SJCRH30 (cell line): ENCODE measurements around the gene ADARB2. TPM values are rescaled to one million over a fixed set of nuclear protein-coding genes. Genes with fewer than 3 reads are reported as not detected.

Source experiments
- DNase-seq, 2 experiments: peaks; one replicate each; pipeline ENCODE4 v3.0.0-alpha.2; 2015 to 2020
- H3K27ac ChIP-seq: fragments of 250-450 bp; sonication (Bioruptor Pico); 2 replicates; pipeline ENCODE4 v1.5.1; 2020; ENCODE audit warnings: mild to moderate bottlenecking, moderate library complexity
- H3K27me3 ChIP-seq: fragments of 250-450 bp; sonication (Bioruptor Pico); 2 replicates; pipeline ENCODE4 v1.5.1; 2020; ENCODE audit warnings: mild to moderate bottlenecking, moderate library complexity
- H3K36me3 ChIP-seq: fragments of 250-450 bp; sonication (Bioruptor Pico); 2 replicates; pipeline ENCODE4 v1.5.1; 2020; ENCODE audit warnings: mild to moderate bottlenecking, moderate library complexity
- H3K4me1 ChIP-seq: fragments of 250-450 bp; sonication (Bioruptor Pico); 2 replicates; pipeline ENCODE4 v1.5.1; 2020; ENCODE audit warnings: mild to moderate bottlenecking, moderate library complexity
- H3K4me3 ChIP-seq: fragments of 250-450 bp; sonication (Bioruptor Pico); 2 replicates; pipeline ENCODE4 v1.5.1; 2020; ENCODE audit warnings: mild to moderate bottlenecking, moderate library complexity
- H3K9me3 ChIP-seq: fragments of 250-450 bp; sonication (Bioruptor Pico); replicated peaks from 2 replicates; pipeline ENCODE4 v1.5.1; 2020; ENCODE audit warnings: mild to moderate bottlenecking, moderate library complexity
- total RNA-seq: library from RNA; depleted of rRNA; stranded (reverse); fragments of >200 nt; shearing (Covaris generic); gene quantifications from 2 replicates; pipeline ENCODE4 v1.2.3, GENCODE V29; 2014

The ADARB2 gene
- total RNA-seq, 1 experiment from 2014 or later, result not detected

DNA sequence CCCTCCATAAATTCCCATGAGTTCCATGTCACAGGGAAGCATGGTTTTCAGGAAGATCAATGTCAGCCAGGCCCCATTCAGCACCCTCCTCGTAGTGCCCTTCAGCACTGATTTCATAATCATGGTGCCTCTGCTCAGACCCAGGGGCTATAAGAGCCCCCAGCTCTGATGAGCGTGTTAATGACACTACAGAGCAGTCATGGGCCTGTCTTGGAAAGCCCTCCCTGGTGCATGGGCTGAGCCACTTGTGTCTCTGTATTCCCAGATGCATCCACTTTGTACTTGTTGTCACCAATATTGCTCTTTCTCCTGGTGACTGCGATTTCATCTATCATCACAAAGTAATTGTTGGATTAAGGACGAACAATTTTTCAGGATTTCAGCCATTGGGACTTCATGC is 154.6 kb downstream of the ADARB2 start:
- DNase-seq, result no peak
- no peaks in the 10 kb centered on the region for H3K36me3 ChIP-seq
- H3K4me1 ChIP-seq, result no peaks in the 10 kb centered on the region
- H3K9me3 ChIP-seq, result no peaks in the 10 kb centered on the region
- no peaks in the 10 kb centered on the region for H3K27me3 ChIP-seq
- no peak overlapping the region for H3K4me3 ChIP-seq
- no peak overlapping the region for H3K27ac ChIP-seq

DNA sequence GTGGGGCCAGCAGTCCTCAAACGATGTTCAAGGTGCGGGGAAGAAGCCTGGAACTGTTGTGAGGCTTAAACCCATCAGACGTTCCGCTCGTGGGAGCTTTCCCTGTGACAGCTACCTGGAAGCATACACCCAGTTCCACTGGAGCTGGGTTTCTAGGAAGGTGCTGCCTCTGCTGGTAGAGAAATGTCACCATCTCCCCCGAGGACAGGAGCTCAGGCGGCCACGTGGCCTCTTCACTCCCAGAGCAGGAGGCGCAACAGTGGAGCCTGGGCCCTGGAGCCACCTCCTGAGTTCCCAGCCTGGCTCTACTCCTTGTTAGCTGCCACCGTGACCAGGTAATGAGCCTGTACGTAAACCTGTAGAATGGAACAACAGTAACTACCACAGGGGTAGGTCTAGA is 156.1 kb downstream of the ADARB2 start:
- DNase-seq, result no peak
- Histone ChIP-seq H3K4me1 (no peaks in the 10 kb centered on the region), H3K27ac (no peak overlapping the region), H3K27me3 (no peaks in the 10 kb centered on the region), H3K9me3 (no peaks in the 10 kb centered on the region), H3K36me3 (no peaks in the 10 kb centered on the region), H3K4me3 (no peak overlapping the region)

DNA sequence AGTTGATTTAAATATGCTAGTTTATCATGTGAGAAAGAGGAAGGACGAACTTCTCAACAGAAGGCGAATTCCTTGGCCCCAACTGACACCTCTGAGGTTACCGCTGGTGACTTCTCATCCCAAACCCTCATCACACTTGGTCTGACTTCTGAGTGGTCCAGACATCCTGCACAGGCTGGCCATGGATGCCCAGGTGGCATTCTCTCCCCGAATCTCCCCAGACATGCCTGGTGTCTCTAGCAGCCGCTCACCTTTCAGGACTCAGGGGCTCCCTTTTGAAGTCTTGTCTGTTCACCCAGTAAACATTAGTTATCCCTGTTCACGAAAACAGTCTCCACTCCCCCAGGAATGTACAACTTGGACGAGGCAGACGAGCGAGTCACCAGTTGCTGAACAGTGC is 157.7 kb downstream of the ADARB2 start:
- Histone ChIP-seq H3K4me1 (no peaks in the 10 kb centered on the region), H3K9me3 (no peaks in the 10 kb centered on the region), H3K27me3 (no peaks in the 10 kb centered on the region), H3K27ac (no peak overlapping the region), H3K36me3 (no peaks in the 10 kb centered on the region), H3K4me3 (no peak overlapping the region)
- no peak for DNase-seq

DNA sequence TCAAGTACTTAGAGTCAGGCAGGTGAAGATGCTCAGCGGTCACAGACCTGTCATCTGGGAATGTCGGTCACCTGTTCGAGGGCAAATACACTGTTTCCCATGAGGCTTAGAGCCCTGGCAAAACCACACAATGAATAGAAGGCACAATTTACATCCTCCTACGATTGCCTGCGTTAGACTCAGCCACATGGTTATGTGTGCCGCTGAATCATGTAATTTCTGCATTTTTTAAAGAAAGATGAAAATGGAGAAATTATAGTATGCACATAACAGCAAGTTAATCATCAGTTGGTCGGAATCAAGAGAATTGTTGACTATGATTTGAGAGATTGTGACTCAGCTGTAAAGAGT is 158.2 kb downstream of the ADARB2 start:
- Histone ChIP-seq H3K4me3 (no peak overlapping the region), H3K27me3 (no peaks in the 10 kb centered on the region), H3K36me3 (no peaks in the 10 kb centered on the region), H3K4me1 (no peaks in the 10 kb centered on the region), H3K9me3 (no peaks in the 10 kb centered on the region), H3K27ac (no peak overlapping the region)
- no peak for DNase-seq

DNA sequence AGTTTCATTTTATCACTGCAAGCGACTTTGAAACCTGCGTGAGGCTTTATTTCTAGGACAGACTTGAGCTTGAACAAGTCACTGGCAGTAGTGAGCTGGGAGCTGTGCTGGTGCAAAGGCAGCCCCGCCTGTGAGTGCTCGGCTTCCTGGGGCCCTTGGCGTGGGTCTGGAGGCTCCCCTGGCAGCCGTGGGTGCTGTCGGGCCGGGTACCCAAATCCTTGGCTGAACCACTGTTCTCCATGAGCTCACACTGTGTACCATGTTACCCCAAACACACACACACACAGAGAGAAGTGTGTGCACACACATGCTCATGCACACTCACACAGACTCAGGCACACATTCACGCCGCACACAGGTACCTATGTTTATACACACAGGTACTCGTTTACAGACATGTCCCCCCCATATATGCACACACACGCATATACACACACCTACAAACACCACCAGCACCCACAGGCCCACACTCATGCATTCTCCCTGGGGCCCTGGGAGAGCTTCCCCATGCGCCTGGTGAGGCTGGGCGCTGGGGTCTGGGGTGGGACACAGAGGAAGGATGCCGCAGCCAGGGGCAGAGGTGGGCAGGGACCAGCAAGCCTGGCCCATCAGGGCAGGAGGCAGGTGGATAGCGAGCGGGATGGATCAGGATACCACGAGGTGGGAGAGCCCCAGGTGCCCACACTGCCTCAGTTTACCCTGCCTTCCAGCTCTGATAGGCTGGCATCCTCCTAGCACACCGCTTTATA is 158.8 kb downstream of the ADARB2 start:
- Histone ChIP-seq H3K4me1 (no peaks in the 10 kb centered on the region), H3K36me3 (no peaks in the 10 kb centered on the region), H3K4me3 (no peak overlapping the region), H3K9me3 (no peaks in the 10 kb centered on the region), H3K27ac (no peak overlapping the region), H3K27me3 (no peaks in the 10 kb centered on the region)
- no peak for DNase-seq

DNA sequence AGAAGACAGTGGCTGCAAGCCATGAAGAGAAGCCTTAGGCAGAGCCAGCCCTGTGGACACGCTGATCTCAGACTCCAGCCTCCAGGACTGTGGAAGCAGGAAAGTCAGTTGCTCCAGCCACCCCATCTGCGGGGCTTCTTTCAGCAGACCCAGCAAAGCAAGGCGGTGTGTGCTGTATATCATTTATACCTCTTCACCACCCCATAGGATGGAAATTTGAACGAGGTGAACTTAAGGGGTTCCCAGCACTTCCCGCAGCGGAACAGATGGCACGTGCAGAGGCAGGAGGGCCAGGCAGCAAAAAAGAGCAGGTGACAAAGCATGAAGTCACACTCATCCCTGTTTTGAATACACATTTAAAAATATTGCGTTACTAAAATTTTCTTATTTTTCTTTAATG is 159.4 kb downstream of the ADARB2 start:
- no peak for DNase-seq
- H3K27me3 ChIP-seq, result no peaks in the 10 kb centered on the region
- H3K36me3 ChIP-seq, result no peaks in the 10 kb centered on the region
- H3K27ac ChIP-seq, result no peak overlapping the region
- H3K9me3 ChIP-seq, result no peaks in the 10 kb centered on the region
- no peaks in the 10 kb centered on the region for H3K4me1 ChIP-seq
- H3K4me3 ChIP-seq, result no peak overlapping the region

DNA sequence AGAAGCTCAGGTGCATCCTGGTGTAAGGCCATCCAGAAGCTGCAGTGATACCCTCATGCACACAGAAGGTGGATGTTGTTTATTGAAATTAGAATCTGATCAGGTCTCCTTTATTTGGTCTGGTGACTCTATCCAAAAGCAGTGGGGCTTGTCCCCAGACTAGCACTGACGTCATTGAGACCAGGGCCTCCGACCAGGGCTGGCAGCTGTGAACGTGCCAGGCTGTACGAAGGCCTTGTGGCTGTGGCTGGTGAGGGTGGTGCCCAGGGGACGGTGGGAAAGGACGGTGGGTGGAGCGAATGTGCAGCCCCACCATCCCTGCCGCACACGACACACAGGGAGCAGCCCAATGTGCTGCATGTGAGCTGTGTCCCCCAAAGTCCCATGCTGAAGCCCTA is 160.0 kb downstream of the ADARB2 start:
- H3K4me1 ChIP-seq, result no peaks in the 10 kb centered on the region
- H3K4me3 ChIP-seq, result no peak overlapping the region
- no peaks in the 10 kb centered on the region for H3K9me3 ChIP-seq
- no peaks in the 10 kb centered on the region for H3K36me3 ChIP-seq
- no peak for DNase-seq
- H3K27ac ChIP-seq, result no peak overlapping the region
- no peaks in the 10 kb centered on the region for H3K27me3 ChIP-seq

DNA sequence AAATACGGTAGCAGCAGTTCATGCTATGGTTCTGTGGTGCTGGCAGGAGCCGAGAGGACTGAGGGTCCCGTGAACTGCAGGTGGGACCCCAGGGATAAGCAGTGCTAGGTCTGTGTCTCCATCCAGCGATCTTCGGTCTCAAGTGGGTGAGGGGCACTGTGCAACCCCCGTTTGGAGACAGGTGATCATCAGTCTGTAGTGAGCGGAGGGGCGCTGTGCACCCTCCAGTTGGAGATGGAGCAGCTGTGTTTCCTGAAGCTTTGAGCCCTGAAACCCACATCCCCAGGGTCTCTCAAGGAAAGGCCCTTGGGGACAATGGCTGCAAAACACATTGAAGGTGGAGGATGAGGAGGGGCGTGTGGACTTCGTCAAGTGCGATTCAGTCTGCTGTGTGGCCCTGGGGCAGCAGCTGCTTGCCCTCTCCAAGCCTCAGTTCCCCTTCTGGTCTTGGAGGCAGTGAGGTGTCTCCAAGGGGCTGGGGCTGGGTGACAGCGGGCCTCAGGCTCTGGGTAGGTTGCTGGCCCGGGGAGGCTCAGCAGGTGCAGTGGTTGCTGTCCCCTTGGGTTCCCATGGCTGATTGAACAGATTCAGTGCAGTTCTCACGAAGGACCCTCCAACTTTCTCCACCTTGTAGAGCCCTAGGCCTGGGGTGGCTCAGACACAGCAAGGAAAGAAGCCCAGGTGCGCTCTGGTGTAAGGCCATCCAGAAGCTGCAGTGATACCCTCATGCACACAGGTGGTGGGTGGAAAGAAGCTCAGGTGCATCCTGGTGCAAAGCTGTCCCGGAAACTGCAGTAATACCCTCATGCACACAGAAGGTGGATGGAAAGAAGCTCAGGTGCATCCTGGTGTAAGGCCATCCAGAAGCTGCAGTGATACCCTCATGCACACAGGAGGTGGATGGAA is 160.6 kb downstream of the ADARB2 start:
- no peak overlapping the region for H3K27ac ChIP-seq
- no peaks in the 10 kb centered on the region for H3K27me3 ChIP-seq
- H3K4me3 ChIP-seq, result no peak overlapping the region
- no peak for DNase-seq
- H3K9me3 ChIP-seq, result no peaks in the 10 kb centered on the region
- no peaks in the 10 kb centered on the region for H3K4me1 ChIP-seq
- no peaks in the 10 kb centered on the region for H3K36me3 ChIP-seq

DNA sequence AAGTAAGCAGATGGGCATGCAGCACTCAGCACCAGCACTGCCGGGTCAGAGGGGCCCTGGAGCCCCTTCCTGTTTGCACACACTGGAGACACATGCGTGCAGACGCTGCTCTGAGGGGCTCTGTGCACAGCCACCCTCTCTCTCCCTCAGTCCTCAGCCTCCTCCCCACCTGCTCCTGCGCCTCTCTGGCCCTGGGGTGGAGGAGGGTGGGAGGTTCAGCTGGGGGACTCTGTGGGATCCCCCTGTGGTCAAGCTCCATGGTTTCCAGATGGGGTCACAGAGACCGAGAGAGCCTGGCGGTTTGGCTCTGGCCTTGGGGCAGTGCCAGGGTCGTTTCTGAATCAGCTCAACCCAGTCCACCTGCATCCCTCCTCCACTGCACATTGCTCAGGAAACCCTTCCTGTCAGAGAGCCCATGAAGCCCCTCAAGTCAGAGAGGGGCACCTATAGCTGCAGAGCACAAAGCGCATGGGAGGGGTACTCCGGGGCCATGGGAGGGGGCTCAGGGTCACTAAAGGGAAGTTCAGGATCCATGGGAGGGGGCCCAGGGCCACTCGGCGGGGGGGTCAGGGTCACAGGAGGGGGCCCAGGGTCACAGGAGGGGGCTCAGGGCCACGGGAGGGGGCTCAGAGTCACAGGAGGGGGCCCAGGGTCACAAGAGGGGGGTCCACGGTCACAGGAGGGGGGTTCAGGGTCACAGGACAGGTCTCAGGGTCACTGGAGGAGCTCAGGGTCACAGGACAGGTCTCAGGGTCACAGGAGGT is 161.7 kb downstream of the ADARB2 start:
- H3K36me3 ChIP-seq, result no peaks in the 10 kb centered on the region
- H3K4me1 ChIP-seq, result no peaks in the 10 kb centered on the region
- DNase-seq, result no peak
- no peaks in the 10 kb centered on the region for H3K27me3 ChIP-seq
- no peak overlapping the region for H3K4me3 ChIP-seq
- H3K27ac ChIP-seq, result no peak overlapping the region
- no peaks in the 10 kb centered on the region for H3K9me3 ChIP-seq

DNA sequence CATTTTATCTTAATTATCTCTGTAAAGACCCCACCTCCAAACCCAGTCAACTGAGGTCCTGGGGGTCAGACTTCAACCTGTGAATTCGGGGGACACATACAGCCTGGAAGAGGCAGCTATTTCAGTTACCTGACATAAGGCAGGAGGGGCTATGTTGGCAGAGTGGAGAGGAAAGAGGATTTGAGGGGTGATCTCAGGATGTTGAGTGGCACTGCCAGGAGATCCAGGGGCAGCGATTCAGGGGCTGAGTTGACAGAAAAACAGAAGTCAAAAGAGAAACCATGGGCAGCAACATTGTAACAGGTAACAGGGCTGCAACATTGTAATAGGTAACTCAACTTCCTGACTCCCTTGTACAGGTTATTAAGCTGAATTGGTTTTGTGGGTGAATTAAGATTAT is 162.6 kb downstream of the ADARB2 start:
- H3K9me3 ChIP-seq, result no peaks in the 10 kb centered on the region
- H3K36me3 ChIP-seq, result no peaks in the 10 kb centered on the region
- no peaks in the 10 kb centered on the region for H3K4me1 ChIP-seq
- no peak for DNase-seq
- H3K27me3 ChIP-seq, result no peaks in the 10 kb centered on the region
- H3K4me3 ChIP-seq, result no peak overlapping the region
- H3K27ac ChIP-seq, result no peak overlapping the region

DNA sequence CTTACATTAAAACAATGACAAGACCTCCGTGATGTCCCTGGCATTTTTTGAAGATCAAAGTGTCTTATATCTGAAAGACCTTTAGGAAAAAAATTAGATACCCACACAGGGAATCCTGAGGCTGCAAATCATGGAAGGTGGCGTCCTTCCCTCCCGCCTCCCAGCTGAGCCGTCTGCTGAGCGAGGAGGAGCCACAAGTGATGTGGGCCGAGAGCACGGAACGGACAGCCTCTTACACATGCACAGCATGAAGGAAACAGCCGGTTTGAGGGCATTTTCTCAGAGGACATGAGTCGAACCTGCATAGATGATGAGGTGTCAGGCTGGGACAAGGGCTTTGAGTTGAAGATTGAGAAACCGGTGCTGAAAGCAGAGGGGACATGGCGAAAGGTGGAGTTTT is 163.3 kb downstream of the ADARB2 start:
- Histone ChIP-seq H3K9me3 (no peaks in the 10 kb centered on the region), H3K27ac (no peak overlapping the region), H3K27me3 (no peaks in the 10 kb centered on the region), H3K4me3 (no peak overlapping the region), H3K4me1 (no peaks in the 10 kb centered on the region), H3K36me3 (no peaks in the 10 kb centered on the region)
- no peak for DNase-seq

GRCh38 chr10:1573334-1573969 is 163.9 kb downstream of the ADARB2 start:
- H3K4me1 ChIP-seq, result no peaks in the 10 kb centered on the region
- H3K9me3 ChIP-seq, result no peaks in the 10 kb centered on the region
- no peak overlapping the region for H3K27ac ChIP-seq
- H3K4me3 ChIP-seq, result no peak overlapping the region
- H3K36me3 ChIP-seq, result no peaks in the 10 kb centered on the region
- no peaks in the 10 kb centered on the region for H3K27me3 ChIP-seq
- DNase-seq, result no peak

GRCh38 chr10:1572519-1573333 is 164.6 kb downstream of the ADARB2 start:
- H3K27me3 ChIP-seq, result no peaks in the 10 kb centered on the region
- no peak for DNase-seq
- H3K27ac ChIP-seq, result no peak overlapping the region
- H3K36me3 ChIP-seq, result no peaks in the 10 kb centered on the region
- H3K4me3 ChIP-seq, result no peak overlapping the region
- H3K4me1 ChIP-seq, result no peaks in the 10 kb centered on the region
- no peaks in the 10 kb centered on the region for H3K9me3 ChIP-seq

DNA sequence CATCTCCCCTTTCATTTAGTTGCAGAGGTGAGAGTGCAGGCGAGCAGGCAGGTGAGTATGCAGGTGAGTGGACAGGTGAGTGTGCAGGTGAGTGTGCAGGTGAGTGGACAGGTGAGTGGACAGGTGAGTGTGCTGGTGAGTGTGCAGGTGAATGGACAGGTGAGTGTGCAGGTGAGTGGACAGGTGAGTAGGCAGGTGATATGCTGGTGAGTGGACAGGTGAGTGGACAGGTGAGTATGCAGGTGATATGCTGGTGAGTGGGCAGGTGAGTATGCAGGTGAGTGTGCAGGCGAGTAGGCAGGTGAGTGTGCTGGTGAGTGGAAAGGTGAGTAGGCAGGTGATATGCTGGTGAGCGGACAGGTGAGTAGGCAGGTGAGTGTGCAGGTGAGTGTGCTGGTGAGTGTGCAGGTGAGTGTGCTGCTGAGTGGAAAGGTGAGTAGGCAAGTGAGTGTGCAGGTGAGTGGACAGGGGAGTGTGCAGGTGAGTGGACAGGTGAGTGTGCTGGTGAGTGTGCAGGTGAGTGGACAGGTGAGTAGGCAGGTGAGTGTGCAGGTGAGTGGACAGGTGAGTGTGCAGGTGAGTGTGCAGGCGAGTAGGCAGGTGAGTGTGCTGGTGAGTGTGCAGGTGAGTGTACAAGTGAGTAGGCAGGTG is 165.6 kb downstream of the ADARB2 start:
- Histone ChIP-seq H3K4me3 (no peak overlapping the region), H3K4me1 (no peaks in the 10 kb centered on the region), H3K27me3 (no peaks in the 10 kb centered on the region), H3K36me3 (no peaks in the 10 kb centered on the region), H3K27ac (no peak overlapping the region), H3K9me3 (no peaks in the 10 kb centered on the region)
- DNase-seq, result no peak
